NB4 (cell line): Measurements from ENCODE around the gene TSPYL4.

Source experiments
- CTCF ChIP-seq: IDR thresholded peaks from one replicate; pipeline ENCODE4 v1.5.1; 2012; ENCODE audit warnings: low read depth, low read length
- MAX ChIP-seq: IDR thresholded peaks from 2 replicates; pipeline ENCODE4 v1.6.1; 2011; ENCODE audit warnings: low read depth, low read length
- MYC ChIP-seq: IDR thresholded peaks from 2 replicates; pipeline ENCODE4 v1.6.1; 2011; ENCODE audit warnings: low read depth, low read length
- POLR2A ChIP-seq: IDR thresholded peaks from 2 replicates; pipeline ENCODE4 v1.6.1; 2011; ENCODE audit warnings: mild to moderate bottlenecking; ENCODE audit not compliant: insufficient read length; ENCODE audit errors: extremely low read depth

- TF ChIP-seq CTCF (no peak), POLR2A (no peak), MAX (no peak), MYC (no peak)
These were observed 36.0 kb upstream of the TSPYL4 start for GRCh38 chr6:116289876-116290275.
